Measurements from ENCODE around the gene BTBD16.

Gene BTBD16

DNA sequence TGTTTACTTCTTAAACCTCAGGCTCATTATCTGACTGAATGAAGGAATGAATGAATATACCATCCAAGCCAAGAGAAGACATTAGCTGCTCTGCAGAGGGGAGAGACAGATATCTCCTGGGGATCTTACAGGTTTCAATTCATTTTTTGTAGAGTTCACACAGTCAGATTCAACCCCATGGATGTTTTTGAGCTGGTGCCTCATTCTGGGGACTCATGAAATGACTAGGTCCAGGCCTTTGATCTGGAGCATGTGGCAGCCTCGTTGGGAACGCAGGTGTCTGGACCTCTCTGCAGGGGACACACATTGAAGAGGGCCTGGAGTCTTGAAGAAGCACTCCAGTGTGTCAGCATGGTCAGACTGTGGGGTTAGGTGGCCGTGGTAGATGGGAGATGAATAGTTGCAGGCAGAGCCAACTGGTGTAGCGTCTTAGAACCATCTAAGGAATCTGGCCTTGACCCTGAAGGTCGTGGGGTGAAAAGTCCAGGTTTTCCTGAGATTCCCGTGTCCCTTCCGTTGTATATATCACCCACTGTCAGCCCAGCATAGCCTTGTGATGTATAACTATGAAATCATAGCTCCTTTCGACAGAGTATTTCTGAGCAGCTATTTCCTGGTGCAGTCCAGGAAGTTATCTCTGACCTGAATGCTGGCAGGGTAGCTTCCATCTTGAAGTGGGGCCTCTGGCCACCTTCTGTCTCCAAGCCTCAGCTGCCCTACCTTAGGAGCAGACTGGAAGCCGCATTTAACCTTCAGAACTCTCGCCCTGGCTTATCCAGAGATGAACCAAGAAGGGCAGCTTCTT, 22.3 kb downstream of the BTBD16 start:
- no peak for DNase-seq (ENCODE audit: low read depth in 2 of 3, low spot score in 1 of 3)

DNA sequence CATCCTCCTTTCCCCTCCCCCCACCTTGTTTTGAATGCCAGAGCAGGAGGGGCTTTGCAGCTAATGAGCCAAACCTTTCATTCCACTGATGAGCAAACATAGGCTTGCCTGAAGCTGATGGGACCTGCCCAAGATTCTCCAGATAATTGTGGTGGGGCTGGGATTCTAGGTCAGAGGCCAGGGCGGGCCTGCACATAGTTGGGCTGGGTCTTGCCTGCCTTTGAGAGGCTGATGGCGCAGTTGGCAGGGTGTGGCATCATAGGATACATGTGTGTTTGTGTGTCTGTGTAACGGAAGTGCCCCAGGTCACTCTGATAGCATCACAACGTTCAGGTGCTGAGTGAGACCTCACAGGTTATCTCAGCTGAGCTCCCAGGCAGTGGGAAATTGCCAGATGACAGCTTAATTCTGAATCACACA, 22.9 kb downstream of the BTBD16 start:
- no peak for DNase-seq (ENCODE audit: low read depth in 2 of 3, low spot score in 1 of 3)

GRCh38 chr10:122294511-122295450, 23.7 kb downstream of the BTBD16 start:
- no peak for DNase-seq (ENCODE audit: low read depth in 2 of 3, low spot score in 1 of 3)

- no peak for DNase-seq (ENCODE audit: low read depth in 2 of 3, low spot score in 1 of 3)
Observed at GRCh38 chr10:122295451-122295809, 24.3 kb downstream of the BTBD16 start.

DNA sequence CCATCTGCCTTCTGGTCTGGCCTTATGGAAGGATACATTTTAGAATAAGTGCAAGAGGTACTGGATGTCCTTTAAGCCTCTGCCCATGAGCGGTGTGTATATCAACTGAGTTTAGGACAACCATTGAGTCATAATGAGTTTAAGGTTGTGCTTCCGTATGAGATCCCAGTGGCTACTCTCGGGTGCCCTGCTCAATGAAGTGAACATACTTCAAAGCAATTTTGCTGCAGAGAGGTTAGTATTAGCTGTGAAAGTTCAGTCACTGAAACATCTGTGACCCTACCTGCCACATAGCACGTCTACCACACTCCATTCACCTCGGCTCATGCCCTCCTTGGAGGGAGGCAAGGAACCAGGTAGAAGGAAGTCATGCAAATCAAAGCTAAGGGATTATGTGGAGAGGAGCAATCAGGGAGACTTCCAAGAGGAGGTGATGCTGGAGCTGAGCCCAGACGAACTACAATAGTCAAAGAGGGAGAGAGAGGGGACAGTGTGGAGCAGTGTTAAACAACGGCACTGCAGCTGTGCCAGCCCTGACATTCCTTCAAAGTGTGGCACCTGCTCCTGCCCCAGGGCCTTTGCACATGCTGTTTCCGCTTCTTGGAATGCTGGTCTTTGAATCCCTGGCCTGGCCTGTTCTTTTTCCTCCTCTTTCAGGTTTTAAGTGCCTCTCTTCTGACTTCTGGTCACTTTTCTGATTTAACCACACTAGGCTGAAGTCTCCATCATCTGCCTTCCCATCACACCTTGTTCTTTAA, 25.4 kb downstream of the BTBD16 start:
- DNase-seq (ENCODE audit: low read depth in 2 of 3, low spot score in 1 of 3): no peak

DNA sequence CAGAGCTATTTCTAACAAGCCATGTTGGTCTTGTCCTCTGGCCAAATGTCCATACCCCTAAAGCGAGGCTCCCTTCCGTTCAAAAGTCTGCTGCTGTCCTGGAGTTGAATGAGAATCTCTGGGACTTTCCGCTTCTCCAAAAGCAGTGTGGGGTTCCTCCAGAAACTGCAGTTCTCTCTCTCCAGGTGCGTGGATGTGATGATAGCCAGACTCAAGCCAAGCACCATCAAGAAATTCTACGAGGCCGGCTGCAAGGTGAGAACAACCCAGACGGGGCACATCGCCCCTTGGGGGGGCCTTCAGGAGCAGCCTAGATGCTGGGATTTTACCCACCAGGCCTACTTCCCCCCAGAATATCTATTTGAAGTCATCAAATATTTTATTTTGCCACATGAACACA, 26.5 kb downstream of the BTBD16 start:
- DNase-seq (ENCODE audit: low read depth in 2 of 3, low spot score in 1 of 3): no peak

- DNase-seq (ENCODE audit: low read depth in 2 of 3, low spot score in 1 of 3): no peak
Observed at GRCh38 chr10:122298206-122298597, 27.1 kb downstream of the BTBD16 start.

- DNase-seq (ENCODE audit: low read depth in 2 of 3, low spot score in 1 of 3): peak; percentile 44 to 64 (median 46)
Observed at GRCh38 chr10:122298598-122299301, 27.7 kb downstream of the BTBD16 start.

GRCh38 chr10:122299423-122300075, 28.5 kb downstream of the BTBD16 start:
- no peak for DNase-seq (ENCODE audit: low read depth in 2 of 3, low spot score in 1 of 3)

GRCh38 chr10:122301055-122301810, 30.1 kb downstream of the BTBD16 start:
- no peak for DNase-seq (ENCODE audit: low read depth in 2 of 3, low spot score in 1 of 3)

DNA sequence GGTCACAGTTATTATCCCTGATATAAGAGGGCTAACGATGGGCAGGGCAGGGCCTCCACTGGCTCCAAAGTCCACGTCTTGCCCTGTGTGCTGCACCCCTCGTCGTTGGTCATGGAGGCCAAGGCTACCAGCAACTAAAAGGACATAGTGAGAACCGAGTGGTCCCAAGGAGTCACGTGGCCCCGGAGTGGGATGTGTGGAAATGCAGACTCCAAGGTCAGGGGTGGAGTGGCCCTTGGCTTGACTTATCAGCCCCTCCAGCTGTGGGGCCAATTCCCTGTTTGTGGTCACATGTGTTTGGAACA, 30.7 kb downstream of the BTBD16 start:
- no peak for DNase-seq (ENCODE audit: low read depth in 2 of 3, low spot score in 1 of 3)

- no peak for DNase-seq (ENCODE audit: low read depth in 2 of 3, low spot score in 1 of 3)
Observed at GRCh38 chr10:122302315-122302714, 31.2 kb downstream of the BTBD16 start.

DNA sequence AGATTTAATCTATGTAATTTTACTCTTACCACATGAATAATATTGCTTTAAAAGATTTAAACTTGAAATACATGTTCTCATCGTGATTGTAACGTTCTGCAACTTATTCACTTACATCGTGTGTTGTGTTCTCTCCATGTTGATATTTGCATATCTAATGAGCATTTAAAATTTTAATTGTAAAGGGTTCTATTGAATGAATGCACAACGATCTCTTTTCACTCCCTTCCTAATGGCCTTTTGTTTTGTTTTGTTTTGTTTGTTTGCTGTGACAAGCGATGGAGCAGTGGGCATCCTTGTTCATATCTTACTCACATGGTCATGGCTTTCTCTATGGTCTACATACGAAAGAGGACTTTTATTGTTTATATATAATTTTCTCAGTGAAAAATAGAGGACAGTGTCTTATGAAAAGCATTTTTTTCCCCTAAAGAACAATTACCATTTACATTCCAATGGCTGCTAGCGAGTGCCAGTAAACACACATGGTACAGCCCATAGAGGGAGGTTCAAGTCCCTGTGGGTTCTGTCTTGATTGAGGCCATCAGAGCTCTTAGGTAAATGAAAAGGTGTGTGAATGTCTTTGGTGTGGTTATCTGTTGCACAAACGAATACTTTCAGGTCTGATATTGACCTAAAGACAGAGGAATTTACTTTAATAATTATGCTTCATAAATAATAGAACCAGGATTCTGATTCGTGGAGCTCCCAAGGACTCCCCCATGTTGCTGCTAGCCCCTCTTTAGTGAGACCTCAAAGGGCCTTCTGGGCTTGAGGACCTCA, 32.4 kb downstream of the BTBD16 start:
- DNase-seq (ENCODE audit: low read depth in 2 of 3, low spot score in 1 of 3): no peak

GRCh38 chr10:122304054-122304579, 33.0 kb downstream of the BTBD16 start:
- no peak for DNase-seq (ENCODE audit: low read depth in 2 of 3, low spot score in 1 of 3)

DNA sequence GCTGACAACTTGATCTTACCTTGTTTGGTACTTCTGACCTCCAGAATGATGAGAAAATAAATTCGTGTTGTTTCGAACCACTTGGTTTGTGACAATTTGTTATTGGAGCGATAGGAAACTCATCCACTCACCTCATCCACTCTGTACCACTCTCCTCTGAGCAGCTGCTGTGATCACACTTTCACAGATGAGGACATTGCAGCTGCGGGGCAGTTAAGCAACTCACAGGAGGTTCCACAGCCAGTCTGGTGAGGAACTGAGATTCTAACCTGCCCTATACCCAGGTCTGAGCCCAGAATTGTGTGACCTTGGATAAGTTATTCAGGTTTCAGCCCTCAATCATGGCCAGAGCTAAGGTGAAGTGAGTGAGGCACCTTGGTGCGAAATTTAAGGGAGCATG, 35.2 kb downstream of the BTBD16 start:
- DNase-seq (ENCODE audit: low read depth in 2 of 3, low spot score in 1 of 3): no peak

- DNase-seq (ENCODE audit: low read depth in 2 of 3, low spot score in 1 of 3): no peak
Observed at GRCh38 chr10:122306744-122307143, 35.6 kb downstream of the BTBD16 start.

GRCh38 chr10:122307669-122308416, 36.7 kb downstream of the BTBD16 start:
- DNase-seq (ENCODE audit: low read depth in 2 of 3, low spot score in 1 of 3): no peak
